BLaER1 treated with 17β-estradiol and CSF1 and Interleukin-3, amounts not matched to agents 10 nM and 100 nM (cell line): Measurements from ENCODE around the gene ARHGEF17.

Experiments used
- H3K27ac ChIP-seq, 11 experiments: shearing (Covaris generic); formaldehyde crosslinking; 2 replicates each; pipeline ENCODE4 v1.8.1; 2022
- H3K27me3 ChIP-seq, 11 experiments: shearing (Covaris generic); formaldehyde crosslinking; 2 replicates each; pipeline ENCODE4 v1.8.1; 2022
- H3K36me3 ChIP-seq, 11 experiments: shearing (Covaris generic); formaldehyde crosslinking; 2 replicates each; pipeline ENCODE4 v1.8.1; 2022
- H3K4me1 ChIP-seq, 10 experiments: shearing (Covaris generic); formaldehyde crosslinking; 2 replicates each; pipeline ENCODE4 v1.8.1; 2022
- H3K4me2 ChIP-seq, 11 experiments: shearing (Covaris generic); formaldehyde crosslinking; 2 replicates each; pipeline ENCODE4 v1.8.1; 2022
- H3K4me3 ChIP-seq, 10 experiments: shearing (Covaris generic); formaldehyde crosslinking; 2 replicates each; pipeline ENCODE4 v1.8.1; 2022
- H3K9ac ChIP-seq, 11 experiments: shearing (Covaris generic); formaldehyde crosslinking; 2 replicates each; pipeline ENCODE4 v1.8.1; 2022
- H3K9me3 ChIP-seq, 11 experiments: shearing (Covaris generic); formaldehyde crosslinking; replicated peaks in 1 of 11; 2 replicates each; pipeline ENCODE4 v1.8.1; 2022
- H4K20me1 ChIP-seq, 11 experiments: shearing (Covaris generic); formaldehyde crosslinking; 2 replicates each; pipeline ENCODE4 v1.8.1; 2022
- Cebpa-rat ChIP-seq, 11 experiments: shearing (Covaris generic); IDR thresholded peaks; 2 replicates each; pipeline ENCODE4 v1.8.1; 2022

The ARHGEF17 gene

DNA sequence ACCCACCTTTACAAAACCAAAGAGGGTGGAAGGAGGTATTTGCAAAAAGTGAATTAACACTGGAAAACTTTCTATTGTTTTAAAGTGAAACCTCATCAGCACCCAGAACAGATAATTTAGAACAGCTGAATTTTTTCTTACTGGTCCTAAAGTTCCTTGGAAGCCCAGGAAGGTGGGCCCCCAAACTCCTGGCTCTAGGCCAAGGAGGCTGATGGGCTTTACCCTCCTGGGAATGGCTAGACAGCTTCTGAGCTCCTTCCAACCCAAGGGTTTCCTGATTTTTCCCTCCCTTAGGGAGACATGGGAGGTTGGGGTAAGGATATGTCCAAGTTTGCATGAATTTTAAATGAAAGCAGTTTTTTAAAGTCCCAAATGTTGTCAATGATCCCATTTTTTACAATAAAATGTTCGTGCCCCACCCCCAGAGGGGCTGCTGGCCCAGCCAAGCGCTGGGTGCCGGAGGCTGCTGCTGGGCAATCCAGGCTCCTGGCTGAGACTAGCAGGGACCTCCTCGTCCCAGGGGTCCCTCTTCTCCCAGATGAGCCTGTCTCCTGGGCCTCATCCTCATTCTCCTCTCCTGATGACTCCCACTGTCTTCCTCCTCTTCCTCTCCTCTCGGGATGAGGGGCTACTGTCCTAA lies 96.5 kb downstream of the ARHGEF17 start:
- Histone ChIP-seq H3K9ac (0 out of 22 replicates have a peak overlapping the region, but pooled peaks of 1 of the 11 experiments have one; percentile 4), H3K27me3 (no peaks in the 10 kb centered on the region), H3K4me2 (no peak overlapping the region), H3K27ac (0 out of 22 replicates have a peak overlapping the region, but pooled peaks of 1 of the 11 experiments have one; percentile 10), H3K36me3 (peaks cover 50 to 81% (median 65%) of the 10 kb centered on the region in 11 experiments), H3K9me3 (no peaks in the 10 kb centered on the region), H3K4me1 (peaks cover 4 to 47% (median 14%) of the 10 kb centered on the region in 10 experiments), H3K4me3 (no peak overlapping the region), H4K20me1 (peaks cover 0 to 49% (median 12%) of the 10 kb centered on the region in 11 experiments; a peak in 15 of 22 replicates)
- TF ChIP-seq Cebpa-rat (IDR thresholded peaks at IDR 0.05): no peak

DNA sequence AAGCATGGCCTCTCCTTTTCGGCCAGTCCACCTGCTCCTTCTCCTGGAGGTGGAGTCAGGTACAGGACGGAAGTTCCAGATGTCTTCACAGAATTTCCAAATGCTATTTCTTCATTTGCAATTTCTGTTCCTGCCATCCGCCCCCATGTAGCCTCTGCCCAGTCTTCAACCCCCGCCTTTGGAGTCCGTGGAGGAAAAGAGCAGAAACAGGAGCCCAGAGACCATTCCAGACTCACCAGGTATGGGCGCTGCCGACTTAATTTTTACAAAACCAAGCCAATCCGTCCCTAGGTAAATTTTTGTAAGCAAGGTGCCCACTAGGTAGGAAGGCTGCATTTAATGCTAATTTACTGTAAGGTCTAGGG lies 97.1 kb downstream of the ARHGEF17 start:
- H3K9me3 ChIP-seq: no peaks in the 10 kb centered on the region
- H3K4me2 ChIP-seq: no peak overlapping the region
- no peak overlapping the region for H3K9ac ChIP-seq
- H3K36me3 ChIP-seq: peaks cover 55 to 83% (median 70%) of the 10 kb centered on the region in 11 experiments
- H3K27me3 ChIP-seq: no peaks in the 10 kb centered on the region
- H3K4me1 ChIP-seq: peaks cover 0 to 47% (median 9%) of the 10 kb centered on the region in 10 experiments; a peak in 16 of 20 replicates
- H3K27ac ChIP-seq: no peak overlapping the region
- no peak for TF ChIP-seq Cebpa-rat (IDR thresholded peaks at IDR 0.05)
- H3K4me3 ChIP-seq: no peak overlapping the region
- H4K20me1 ChIP-seq: peaks cover 0 to 44% (median 8%) of the 10 kb centered on the region in 11 experiments; a peak in 13 of 22 replicates

DNA sequence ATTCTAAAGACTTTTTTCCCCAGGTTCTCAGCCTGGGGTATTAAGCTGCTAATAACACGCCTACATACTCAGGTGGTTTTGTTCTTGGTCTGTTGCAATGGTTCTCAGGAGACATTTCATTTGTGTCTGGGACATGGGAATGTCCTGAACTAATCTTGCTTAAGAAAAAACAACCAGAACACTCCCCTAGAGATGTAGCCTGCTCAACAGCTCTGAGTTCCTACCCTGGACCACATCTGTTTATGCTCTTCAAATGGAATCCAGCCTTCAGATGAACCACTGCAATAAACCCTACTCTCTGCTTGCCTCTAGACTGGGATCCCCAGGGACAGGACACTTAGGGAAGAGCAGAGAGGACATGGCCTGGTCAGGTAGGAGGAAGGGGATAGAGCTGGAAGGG lies 98.1 kb downstream of the ARHGEF17 start:
- Histone ChIP-seq H3K36me3 (peaks cover 61 to 87% (median 78%) of the 10 kb centered on the region in 11 experiments), H3K4me1 (peaks cover 0 to 53% (median 6%) of the 10 kb centered on the region in 10 experiments; a peak in 9 of 20 replicates), H3K9me3 (no peaks in the 10 kb centered on the region), H3K27ac (no peak overlapping the region), H4K20me1 (peaks cover 0 to 37% (median 8%) of the 10 kb centered on the region in 11 experiments; a peak in 10 of 22 replicates), H3K27me3 (no peaks in the 10 kb centered on the region), H3K9ac (no peak overlapping the region), H3K4me2 (no peak overlapping the region), H3K4me3 (no peak overlapping the region)
- no peak for TF ChIP-seq Cebpa-rat (IDR thresholded peaks at IDR 0.05)

DNA sequence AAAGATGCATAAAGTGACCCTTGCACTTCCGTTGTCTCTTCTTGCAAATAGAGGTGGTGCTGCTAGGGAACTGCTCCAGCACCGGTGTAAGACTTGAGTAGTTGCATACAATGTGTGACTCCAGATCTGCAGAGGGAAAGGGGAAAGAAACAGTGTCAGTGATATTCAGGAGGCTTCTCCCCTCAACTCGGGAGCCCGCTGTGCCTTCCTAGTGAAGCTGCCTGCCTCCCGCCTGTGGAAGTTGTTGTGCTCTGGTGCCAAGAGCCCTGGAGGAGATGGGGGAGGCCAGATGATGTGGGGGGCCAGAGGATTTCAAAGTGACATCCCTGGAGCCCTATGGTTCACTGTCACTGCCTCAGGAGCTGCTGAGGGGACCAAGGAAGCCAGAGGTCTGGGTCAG lies 98.5 kb downstream of the ARHGEF17 start:
- H3K36me3 ChIP-seq: peaks cover 62 to 86% (median 79%) of the 10 kb centered on the region in 11 experiments
- no peak overlapping the region for H3K4me3 ChIP-seq
- no peak for TF ChIP-seq Cebpa-rat (IDR thresholded peaks at IDR 0.05)
- H4K20me1 ChIP-seq: peaks cover 0 to 32% (median 4%) of the 10 kb centered on the region in 11 experiments; a peak in 10 of 22 replicates
- H3K27me3 ChIP-seq: no peaks in the 10 kb centered on the region
- no peaks in the 10 kb centered on the region for H3K9me3 ChIP-seq
- no peak overlapping the region for H3K4me2 ChIP-seq
- H3K4me1 ChIP-seq: peaks cover 0 to 58% (median 6%) of the 10 kb centered on the region in 10 experiments; a peak in 9 of 20 replicates
- no peak overlapping the region for H3K27ac ChIP-seq
- no peak overlapping the region for H3K9ac ChIP-seq

DNA sequence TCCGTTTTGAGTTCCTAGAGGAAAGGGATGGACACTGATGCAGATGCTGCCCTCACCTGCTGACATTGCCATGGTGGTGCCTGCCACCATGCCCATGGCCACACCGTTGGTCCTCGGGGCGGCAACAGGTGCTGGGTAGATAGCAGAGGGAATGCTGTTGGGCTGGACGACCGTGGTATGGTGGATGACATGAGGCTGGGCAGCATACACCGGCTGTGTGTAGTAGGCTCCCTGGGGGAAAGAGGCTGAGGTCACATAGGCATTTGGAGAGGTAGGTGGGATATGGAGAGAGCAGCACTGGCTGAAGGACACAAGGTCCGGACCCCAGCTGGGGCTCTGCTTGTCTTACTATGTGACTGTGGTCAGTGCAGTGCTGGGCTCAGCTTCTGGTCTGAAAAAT lies 101.4 kb downstream of the ARHGEF17 start:
- peak overlapping the region in 2 of 11 experiments; percentile 0 to 8; a peak in 1 of 22 replicates for H3K4me2 ChIP-seq
- peaks cover 0 to 68% (median 6%) of the 10 kb centered on the region in 10 experiments; a peak in 9 of 20 replicates for H3K4me1 ChIP-seq
- no peak overlapping the region for H3K4me3 ChIP-seq
- H3K27me3 ChIP-seq: no peaks in the 10 kb centered on the region
- H3K36me3 ChIP-seq: peaks cover 66 to 97% (median 76%) of the 10 kb centered on the region in 11 experiments
- no peak overlapping the region for H3K9ac ChIP-seq
- H3K27ac ChIP-seq: no peak overlapping the region
- no peak for TF ChIP-seq Cebpa-rat (IDR thresholded peaks at IDR 0.05)
- H3K9me3 ChIP-seq: no peaks in the 10 kb centered on the region
- H4K20me1 ChIP-seq: peaks cover 0 to 7% (median 0%) of the 10 kb centered on the region in 11 experiments; a peak in 4 of 22 replicates

DNA sequence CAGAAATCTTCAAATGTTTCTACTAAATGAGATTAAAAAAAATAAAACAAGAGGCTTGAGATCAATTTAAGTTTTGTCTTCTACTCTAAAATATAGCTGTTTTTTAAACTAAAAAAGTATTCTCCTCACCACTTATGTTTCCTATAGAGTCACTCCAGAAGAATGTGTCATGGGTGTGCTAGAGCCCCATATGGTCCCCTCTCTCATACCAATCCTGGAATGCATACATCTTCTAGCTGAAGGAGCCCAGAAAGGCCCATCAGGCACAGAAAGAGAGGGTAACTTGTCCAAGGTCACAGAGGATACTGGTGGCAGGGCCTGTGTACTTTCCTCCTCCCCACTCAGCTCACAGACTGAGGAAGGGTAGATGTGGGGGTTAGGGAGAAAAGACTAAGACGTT lies 102.6 kb downstream of the ARHGEF17 start:
- Histone ChIP-seq H3K4me3 (no peak overlapping the region), H3K9ac (no peak overlapping the region), H3K4me1 (peaks cover 4 to 74% (median 11%) of the 10 kb centered on the region in 10 experiments; a peak in 14 of 20 replicates), H4K20me1 (peaks cover 0 to 7% (median 0%) of the 10 kb centered on the region in 11 experiments; a peak in 2 of 22 replicates), H3K27me3 (no peaks in the 10 kb centered on the region), H3K36me3 (peaks cover 54 to 96% (median 65%) of the 10 kb centered on the region in 11 experiments), H3K27ac (no peak overlapping the region; a peak in 1 of 22 replicates), H3K4me2 (no peak overlapping the region), H3K9me3 (no peaks in the 10 kb centered on the region)
- TF ChIP-seq Cebpa-rat (IDR thresholded peaks at IDR 0.05): no peak

DNA sequence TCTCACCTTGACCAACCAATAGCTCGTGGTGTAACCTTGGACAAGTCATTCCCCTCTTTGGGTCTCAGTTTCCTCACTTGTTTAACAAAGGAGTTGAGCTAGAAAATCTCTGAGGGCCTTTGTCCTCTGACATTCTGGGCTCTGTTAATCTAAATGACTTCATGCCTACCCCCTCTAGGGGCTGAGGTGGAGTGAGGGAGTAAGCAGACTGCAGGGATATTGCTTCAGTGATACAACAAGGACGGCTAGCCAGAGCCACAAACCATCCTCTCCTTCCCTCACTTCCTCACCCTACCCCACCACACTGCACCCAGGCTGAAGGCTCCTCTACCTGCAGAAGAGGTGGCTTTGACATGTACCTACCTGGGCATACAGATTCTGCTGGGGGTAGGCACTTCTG lies 103.0 kb downstream of the ARHGEF17 start:
- Histone ChIP-seq H3K4me2 (no peak overlapping the region), H4K20me1 (peaks cover 0 to 7% (median 0%) of the 10 kb centered on the region in 11 experiments; a peak in 2 of 22 replicates), H3K4me3 (no peak overlapping the region), H3K9me3 (no peaks in the 10 kb centered on the region), H3K9ac (no peak overlapping the region), H3K4me1 (peaks cover 4 to 78% (median 12%) of the 10 kb centered on the region in 10 experiments; a peak in 14 of 20 replicates), H3K27ac (no peak overlapping the region; a peak in 1 of 22 replicates), H3K36me3 (peaks cover 52 to 96% (median 64%) of the 10 kb centered on the region in 11 experiments), H3K27me3 (no peaks in the 10 kb centered on the region)
- TF ChIP-seq Cebpa-rat (IDR thresholded peaks at IDR 0.05): no peak

DNA sequence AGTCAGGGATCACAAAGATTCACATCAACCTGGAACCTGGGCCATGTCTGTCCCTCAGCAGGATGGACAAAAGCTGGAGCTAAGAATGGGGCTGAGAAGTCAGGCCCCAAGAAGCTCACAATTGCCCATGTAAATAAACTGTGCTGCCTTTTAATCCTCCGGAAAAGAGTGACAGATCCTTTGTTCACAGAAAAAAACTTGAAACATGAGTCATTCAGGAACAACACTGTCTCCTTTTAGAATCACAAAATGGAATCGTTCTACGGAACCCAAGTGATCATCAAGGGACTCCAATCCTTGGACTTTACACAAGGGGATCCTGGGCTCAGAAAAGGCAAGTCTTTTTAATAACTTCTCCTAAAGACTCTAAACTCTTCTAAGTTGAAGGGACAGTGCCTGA lies 104.2 kb downstream of the ARHGEF17 start:
- peak overlapping the region in 4 of 11 experiments; percentile 4 to 71 (median 50); a peak in 5 of 22 replicates for H3K27ac ChIP-seq
- no peaks in the 10 kb centered on the region for H3K27me3 ChIP-seq
- no peaks in the 10 kb centered on the region for H3K9me3 ChIP-seq
- H3K4me2 ChIP-seq: peak overlapping the region in 2 of 11 experiments; percentile 78 to 82; a peak in 5 of 22 replicates
- peak overlapping the region in 1 of 11 experiments; percentile 11; a peak in 1 of 22 replicates for H3K9ac ChIP-seq
- H3K4me1 ChIP-seq: peaks cover 4 to 90% (median 15%) of the 10 kb centered on the region in 10 experiments; a peak in 14 of 20 replicates
- peaks cover 39 to 96% (median 61%) of the 10 kb centered on the region in 11 experiments for H3K36me3 ChIP-seq
- no peak for TF ChIP-seq Cebpa-rat (IDR thresholded peaks at IDR 0.05)
- H3K4me3 ChIP-seq: no peak overlapping the region
- no peaks in the 10 kb centered on the region; a peak in 2 of 22 replicates for H4K20me1 ChIP-seq

DNA sequence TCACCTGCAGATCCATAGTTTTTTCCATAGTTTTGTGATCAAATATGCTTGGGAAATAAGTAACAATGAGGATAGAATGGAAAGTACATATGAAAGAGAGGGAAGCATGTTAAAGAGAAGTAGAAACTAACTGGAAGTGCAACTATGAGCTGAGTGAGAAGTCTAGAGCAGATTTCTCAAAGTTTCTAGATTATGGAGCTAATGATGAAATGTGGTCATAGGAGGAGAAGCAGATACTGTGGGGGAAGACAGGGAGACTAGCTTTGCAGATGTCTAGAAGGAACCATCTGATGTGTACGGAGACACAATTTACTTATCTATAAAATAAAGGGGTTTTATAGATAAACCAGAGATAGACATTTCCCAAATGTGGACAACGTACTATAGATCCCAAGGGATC lies 105.2 kb downstream of the ARHGEF17 start:
- no peak for TF ChIP-seq Cebpa-rat (IDR thresholded peaks at IDR 0.05)
- peak overlapping the region in 1 of 11 experiments; percentile 11; a peak in 1 of 22 replicates for H3K9ac ChIP-seq

More for the DNA sequence above, 105.2 kb downstream of the ARHGEF17 start:
- Histone ChIP-seq H3K4me2 (peak overlapping the region in 4 of 11 experiments; percentile 24 to 82 (median 54); a peak in 6 of 22 replicates), H3K4me3 (no peak overlapping the region), H3K27me3 (no peaks in the 10 kb centered on the region), H3K9me3 (peaks cover 0 to 5% (median 0%) of the 10 kb centered on the region in 11 experiments; a peak in 6 of 22 replicates), H3K36me3 (peaks cover 36 to 96% (median 61%) of the 10 kb centered on the region in 11 experiments), H3K4me1 (peaks cover 0 to 90% (median 15%) of the 10 kb centered on the region in 10 experiments; a peak in 12 of 20 replicates), H4K20me1 (no peaks in the 10 kb centered on the region; a peak in 2 of 22 replicates), H3K27ac (peak overlapping the region in 4 of 11 experiments; percentile 34 to 71 (median 58); a peak in 6 of 22 replicates)
